Fibroblast of peridontal ligament (primary cell): ENCODE data around the gene GRID2IP.

Experiments
- DNase-seq: peaks from one replicate; pipeline ENCODE4 v3.0.0-alpha.2; 2010; ENCODE audit errors: extremely low read depth

Gene GRID2IP

GRCh38 chr7:6562106-6562505, 10.8 kb upstream of the GRID2IP start:
- DNase-seq = no peak

DNA sequence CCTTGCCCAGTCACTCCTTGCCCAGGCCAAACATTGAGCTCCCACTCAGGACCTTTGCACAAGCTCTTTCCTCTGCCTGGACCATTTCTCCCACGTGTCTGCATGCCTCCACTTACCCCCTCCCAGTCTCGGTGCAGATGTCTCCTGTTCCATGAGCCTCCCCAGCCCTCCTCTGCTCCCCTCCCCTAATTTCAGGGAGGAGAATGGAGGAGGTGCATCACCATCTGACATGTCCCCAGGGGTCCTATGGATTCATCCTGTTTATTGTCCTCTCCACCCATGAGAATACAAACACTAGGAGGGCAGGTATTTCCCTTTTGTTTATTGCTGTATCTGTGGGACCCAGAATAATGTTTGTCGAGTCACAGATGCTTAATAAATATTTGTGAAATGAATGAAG, 8.6 kb upstream of the GRID2IP start:
- no peak for DNase-seq

GRCh38 chr7:6558837-6559236, 7.6 kb upstream of the GRID2IP start:
- DNase-seq = peak; percentile 16

DNA sequence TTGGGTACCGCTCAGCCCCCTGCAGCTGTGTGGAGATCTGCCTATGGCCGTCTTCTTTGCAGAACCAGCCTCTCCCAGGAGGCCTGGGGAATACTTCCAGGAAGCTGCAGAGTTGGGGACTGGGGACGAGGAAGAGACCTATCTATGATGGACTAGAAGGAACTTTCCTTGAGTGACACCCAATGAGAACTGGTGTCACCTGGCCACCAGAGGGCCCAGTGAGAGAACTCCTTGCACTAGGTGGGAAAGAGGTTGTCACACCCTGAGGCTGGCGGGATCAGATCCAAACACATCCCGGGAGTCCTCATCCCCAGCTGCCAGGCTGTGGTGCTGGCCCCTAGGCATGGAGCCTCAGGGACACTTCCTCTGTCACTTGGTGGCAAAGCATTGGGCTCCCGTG, 4.9 kb upstream of the GRID2IP start:
- DNase-seq = no peak

- DNase-seq = no peak
These were observed 3.6 kb upstream of the GRID2IP start for GRCh38 chr7:6554848-6555247.

- no peak for DNase-seq
These were observed 2.3 kb upstream of the GRID2IP start for GRCh38 chr7:6553448-6554044.

GRCh38 chr7:6547400-6547799, 3.9 kb downstream of the GRID2IP start:
- no peak for DNase-seq

DNA sequence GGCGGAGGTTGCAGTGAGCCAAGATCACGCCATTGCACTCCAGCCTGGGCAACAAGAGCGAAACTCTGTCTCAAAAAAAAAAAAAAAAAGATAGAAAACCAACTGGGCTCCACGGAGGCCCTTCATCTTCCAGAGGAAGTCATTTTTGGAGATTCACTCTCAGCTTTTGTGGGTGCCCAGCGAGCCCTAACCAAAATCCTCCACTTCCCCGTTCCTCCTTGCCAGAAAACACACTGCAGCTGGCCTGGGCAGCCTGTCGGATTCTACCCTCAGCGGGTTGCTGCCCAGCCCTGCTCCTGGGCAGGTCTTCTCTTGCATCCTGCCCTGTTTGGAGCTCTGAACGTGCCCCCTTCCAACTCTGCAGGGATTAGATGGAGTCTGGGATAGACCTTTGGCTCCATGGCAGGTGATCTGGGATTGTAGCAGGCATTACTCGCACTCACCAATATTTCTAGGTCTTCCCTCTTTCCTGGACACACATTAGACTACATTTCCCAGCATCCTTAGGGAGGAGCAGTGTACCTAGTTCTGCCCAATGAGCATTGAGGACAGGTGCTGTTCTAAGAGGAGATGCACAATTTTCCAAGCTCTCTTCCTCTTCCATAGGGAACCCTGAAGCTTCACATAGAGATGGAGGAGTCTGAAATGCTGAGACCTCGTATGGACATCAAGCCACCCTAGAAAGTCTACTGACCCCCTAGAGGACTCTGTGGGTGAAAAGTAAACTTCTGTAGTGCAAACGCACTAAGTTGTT, 4.6 kb downstream of the GRID2IP start:
- DNase-seq = no peak

- no peak for DNase-seq
These were observed 5.7 kb downstream of the GRID2IP start for GRCh38 chr7:6545398-6546126.

DNA sequence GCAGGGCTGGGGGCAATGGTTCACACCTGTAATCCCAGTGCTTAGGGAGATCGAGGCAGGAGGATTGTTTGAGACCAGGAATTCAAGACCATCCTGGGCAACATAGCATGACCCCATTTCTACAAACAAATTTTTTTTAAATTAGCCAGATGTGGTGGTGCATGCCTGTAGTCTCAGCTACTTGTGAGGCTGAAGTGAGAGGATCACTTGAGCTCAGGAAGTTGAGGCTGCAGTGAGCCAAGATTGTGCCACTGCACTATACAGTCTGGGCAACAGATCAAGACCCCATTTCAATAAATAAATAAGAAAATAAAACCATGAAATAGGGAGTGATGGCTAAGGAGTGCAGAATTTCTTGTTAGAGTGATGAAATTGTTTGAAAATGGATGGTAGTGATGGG, 8.9 kb downstream of the GRID2IP start:
- no peak for DNase-seq

DNA sequence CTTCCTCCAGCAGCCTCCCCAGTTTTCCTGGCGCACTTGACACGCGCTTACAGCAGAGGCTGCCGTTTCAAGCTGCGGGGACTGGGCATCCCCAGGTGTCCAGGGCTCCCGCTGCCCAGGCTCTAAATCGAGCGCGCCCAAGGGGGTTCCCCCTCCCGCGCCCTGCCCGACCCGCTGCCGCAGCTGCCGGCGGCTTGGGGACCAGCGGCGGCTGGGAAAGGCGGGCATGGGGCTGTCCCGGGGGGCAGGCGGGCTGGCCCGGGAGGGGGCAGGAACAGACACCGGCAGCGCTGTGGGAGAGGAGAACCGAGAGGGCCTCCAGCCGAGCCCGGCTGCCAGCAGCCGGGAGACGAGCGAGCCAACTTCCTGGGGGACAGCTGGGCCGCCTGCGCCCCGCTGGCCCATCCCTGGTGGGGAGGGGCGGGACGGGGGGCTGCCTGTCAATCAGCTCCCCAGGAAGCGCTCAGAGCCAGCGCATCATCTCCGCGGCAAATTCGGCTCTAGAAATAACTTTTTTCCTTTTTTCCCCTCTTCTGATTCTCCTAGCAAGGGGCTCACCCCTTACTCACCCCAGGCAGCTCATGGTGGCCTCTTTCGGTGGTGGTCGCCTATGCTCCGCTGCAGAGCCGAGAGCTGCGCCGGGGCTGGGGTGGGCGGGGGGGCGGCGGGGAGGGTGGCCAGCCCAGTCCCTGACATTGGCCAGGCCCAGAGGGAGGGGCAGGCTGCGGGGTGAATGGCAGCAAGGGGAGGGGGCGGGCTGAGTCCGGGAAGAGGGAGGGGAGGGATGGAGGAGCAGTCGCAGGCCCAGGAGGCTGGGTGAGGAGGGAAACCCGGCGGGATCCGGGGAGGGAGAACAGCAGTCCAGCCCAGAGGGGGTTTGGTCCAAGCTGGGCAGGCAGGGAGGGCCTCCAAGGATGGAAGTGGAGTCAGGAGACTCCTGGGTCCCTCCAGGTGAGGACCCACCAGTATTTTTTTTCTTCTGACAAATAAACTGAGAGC, 14.7 kb downstream of the GRID2IP start:
- no peak for DNase-seq

- DNase-seq = no peak
These were observed 17.3 kb downstream of the GRID2IP start for GRCh38 chr7:6533893-6534495.

GRCh38 chr7:6532516-6532915, 18.7 kb downstream of the GRID2IP start:
- DNase-seq = no peak

GRCh38 chr7:6531492-6532279, 19.6 kb downstream of the GRID2IP start:
- no peak for DNase-seq

- no peak for DNase-seq
These were observed 20.4 kb downstream of the GRID2IP start for GRCh38 chr7:6530626-6531491.

- DNase-seq = no peak
These were observed 21.6 kb downstream of the GRID2IP start for GRCh38 chr7:6529643-6530042.

- DNase-seq = no peak
These were observed 22.7 kb downstream of the GRID2IP start for GRCh38 chr7:6528401-6529130.

DNA sequence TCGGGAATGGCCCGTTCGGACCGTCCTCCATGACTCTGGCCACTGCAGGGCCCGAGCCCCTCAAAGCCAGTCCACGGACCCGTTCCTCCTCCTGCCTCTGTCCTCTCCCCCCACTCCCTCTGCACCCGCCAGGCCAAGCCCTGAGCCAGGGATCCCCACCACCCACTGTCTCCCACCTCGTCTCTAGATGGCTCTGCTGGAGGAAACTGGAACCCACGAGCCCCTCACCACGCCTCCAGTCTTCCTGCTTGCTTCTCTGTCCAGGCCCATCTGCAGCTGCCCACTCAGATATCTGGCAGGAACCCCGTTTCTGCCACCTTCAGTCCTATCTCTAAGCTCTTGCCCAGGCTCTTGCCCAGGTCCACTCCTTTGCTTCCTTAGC, 24.3 kb downstream of the GRID2IP start:
- DNase-seq = no peak
